ENCODE results near the gene KCNG2.

DNA sequence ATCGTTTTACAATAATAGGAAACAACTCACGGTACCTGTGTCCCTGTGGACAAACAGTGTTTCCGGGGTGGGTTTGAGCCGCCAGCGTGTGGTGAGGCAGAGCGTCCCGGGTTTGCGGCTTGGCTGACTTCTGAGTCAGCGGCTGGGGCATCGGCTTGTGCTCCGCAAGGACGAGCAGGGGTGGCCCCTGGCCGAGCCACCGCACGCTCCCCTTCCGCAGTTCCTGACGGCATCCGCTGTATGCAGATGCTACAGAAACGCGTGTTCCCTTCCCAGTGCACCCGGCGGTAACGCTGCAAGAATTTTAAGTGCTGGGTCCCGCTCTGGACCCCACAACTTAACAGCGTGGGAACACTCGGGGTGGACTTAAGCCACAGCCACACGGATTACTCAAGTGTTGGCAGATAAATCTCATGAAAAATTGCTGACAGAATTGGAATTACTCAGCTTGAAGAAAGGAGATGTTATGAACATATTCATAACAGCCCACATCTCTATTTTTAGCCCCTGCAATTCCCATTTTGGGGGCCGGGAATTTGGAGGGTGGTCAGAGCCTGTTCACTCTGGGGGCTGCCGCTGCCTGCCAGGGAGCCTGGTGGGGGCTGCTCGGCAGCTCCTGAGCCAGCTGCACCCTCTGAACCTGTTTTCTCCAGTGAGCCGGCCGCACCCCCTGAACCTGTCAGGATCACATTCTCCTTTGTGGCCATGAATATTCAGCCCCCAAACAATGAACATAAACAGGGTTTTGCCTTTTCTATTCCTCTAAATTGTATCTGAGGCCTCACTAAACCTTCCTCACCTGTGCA, 12.6 kb upstream of the KCNG2 start:
- TF ChIP-seq, protein P1, sequence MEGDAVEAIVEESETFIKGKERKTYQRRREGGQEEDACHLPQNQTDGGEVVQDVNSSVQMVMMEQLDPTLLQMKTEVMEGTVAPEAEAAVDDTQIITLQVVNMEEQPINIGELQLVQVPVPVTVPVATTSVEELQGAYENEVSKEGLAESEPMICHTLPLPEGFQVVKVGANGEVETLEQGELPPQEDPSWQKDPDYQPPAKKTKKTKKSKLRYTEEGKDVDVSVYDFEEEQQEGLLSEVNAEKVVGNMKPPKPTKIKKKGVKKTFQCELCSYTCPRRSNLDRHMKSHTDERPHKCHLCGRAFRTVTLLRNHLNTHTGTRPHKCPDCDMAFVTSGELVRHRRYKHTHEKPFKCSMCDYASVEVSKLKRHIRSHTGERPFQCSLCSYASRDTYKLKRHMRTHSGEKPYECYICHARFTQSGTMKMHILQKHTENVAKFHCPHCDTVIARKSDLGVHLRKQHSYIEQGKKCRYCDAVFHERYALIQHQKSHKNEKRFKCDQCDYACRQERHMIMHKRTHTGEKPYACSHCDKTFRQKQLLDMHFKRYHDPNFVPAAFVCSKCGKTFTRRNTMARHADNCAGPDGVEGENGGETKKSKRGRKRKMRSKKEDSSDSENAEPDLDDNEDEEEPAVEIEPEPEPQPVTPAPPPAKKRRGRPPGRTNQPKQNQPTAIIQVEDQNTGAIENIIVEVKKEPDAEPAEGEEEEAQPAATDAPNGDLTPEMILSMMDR (conservative IDR thresholded peaks at IDR 0.05) = no peak
- no peak for TF ChIP-seq ZFX (IDR thresholded peaks at IDR 0.05)
